GM13976 (cell line): Measurements from ENCODE around the gene VTA1.
"Not testable (repeated sequence)": the region's sequence is repeated elsewhere in the genome, so short reads cannot be mapped to it uniquely, and the experiment has no call there.

Experiments used
- DNase-seq: peaks from one replicate; pipeline ENCODE4 v3.0.0; 2012; ENCODE audit warnings: low spot score
- in situ Hi-C: fragments of 300-500 bp; cut with MboI; formaldehyde crosslinking; loops from one replicate; pipeline ENCODE4 v1.12.0; 2022; ENCODE audit warnings: low sequenced_read_pairs, mixed read lengths, inconsistent platforms; ENCODE audit not compliant: unreplicated experiment
- TF ChIP-seq, protein P1 (sequence below): IDR thresholded peaks from 2 replicates; pipeline ENCODE4 v1.5.1; 2012; ENCODE audit warnings: borderline replicate concordance, mild to moderate bottlenecking; ENCODE audit not compliant: insufficient read depth; ENCODE audit errors: extremely low read depth, missing control alignments, control extremely low read depth

The VTA1 gene

GRCh38 chr6:142213402-142213801 is 66.3 kb downstream of the VTA1 start:
- TF ChIP-seq, protein P1, sequence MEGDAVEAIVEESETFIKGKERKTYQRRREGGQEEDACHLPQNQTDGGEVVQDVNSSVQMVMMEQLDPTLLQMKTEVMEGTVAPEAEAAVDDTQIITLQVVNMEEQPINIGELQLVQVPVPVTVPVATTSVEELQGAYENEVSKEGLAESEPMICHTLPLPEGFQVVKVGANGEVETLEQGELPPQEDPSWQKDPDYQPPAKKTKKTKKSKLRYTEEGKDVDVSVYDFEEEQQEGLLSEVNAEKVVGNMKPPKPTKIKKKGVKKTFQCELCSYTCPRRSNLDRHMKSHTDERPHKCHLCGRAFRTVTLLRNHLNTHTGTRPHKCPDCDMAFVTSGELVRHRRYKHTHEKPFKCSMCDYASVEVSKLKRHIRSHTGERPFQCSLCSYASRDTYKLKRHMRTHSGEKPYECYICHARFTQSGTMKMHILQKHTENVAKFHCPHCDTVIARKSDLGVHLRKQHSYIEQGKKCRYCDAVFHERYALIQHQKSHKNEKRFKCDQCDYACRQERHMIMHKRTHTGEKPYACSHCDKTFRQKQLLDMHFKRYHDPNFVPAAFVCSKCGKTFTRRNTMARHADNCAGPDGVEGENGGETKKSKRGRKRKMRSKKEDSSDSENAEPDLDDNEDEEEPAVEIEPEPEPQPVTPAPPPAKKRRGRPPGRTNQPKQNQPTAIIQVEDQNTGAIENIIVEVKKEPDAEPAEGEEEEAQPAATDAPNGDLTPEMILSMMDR = no peak
- DNase-seq = no peak
- in situ Hi-C loops = no loop called here

- no peak for DNase-seq
- TF ChIP-seq, protein P1 = no peak
- in situ Hi-C loops = no loop called here
Observed at GRCh38 chr6:142218446-142218845, 71.4 kb downstream of the VTA1 start.

- TF ChIP-seq, protein P1 = no peak
- no peak for DNase-seq
- in situ Hi-C loops = no loop called here
Observed at GRCh38 chr6:142222022-142222421, 75.0 kb downstream of the VTA1 start.

- in situ Hi-C loops = no loop called here
- TF ChIP-seq, protein P1 = no peak
- no peak for DNase-seq
Observed at GRCh38 chr6:142223938-142224337, 76.9 kb downstream of the VTA1 start.

GRCh38 chr6:142225115-142225514 is 78.1 kb downstream of the VTA1 start:
- in situ Hi-C loops = no loop called here
- no peak for DNase-seq
- TF ChIP-seq, protein P1 = no peak

- in situ Hi-C loops = no loop called here
- TF ChIP-seq, protein P1 = no peak
- DNase-seq = no peak
Observed at GRCh38 chr6:142225552-142225951, 78.5 kb downstream of the VTA1 start.

DNA sequence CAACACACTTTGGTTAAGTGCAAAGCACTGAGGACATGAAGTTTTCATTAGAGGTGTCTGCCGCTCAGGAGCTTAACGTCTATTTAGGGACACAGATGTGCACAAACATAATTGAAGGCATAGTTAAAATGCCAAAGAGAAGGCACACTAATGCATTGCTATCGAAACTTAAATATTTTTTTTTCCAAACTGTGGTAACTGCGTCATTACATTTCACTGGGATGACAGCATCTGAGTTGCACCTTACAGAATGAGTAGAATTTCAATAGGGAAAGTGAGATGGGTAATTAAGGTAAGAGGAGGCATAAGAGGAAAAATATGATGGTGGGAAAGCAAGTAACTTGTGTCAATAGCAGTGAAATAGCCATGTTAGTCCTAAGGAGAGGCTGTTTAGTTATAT is 79.7 kb downstream of the VTA1 start:
- TF ChIP-seq, protein P1 = no peak
- in situ Hi-C loops = no loop called here
- no peak for DNase-seq

DNA sequence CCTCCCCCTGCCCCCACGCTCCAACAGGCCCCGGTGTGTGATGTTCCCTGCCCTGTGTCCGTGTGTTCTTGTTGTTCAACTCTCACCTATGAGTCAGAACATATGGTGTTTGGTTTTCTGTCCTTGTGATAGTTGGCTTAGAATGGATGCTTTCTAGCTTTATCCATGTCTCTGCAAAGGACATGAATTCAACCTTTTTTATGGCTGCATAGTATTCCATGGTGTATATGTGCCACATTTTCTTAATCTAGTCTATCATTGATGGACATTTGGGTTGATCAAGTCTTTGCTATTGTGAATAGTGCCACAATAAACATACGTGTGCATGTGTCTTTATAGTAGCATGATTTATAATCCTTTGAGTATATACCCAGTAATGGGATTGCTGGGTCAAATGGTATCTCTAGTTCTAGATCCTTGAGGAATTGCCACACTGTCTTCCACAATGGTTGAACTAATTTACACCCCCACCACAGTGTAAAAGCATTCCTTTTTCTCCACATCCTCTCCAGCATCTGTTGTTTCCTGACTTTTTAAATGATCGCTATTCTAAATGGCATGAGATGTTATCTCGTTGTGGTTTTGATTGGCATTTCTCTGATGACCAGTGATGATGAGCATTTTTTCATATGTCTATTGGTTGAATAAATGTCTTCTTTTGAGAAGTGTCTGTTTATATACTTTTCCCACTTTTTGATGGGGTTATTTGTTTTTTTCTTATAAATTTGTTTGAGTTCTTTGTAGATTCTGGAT is 82.6 kb downstream of the VTA1 start:
- DNase-seq, in situ Hi-C loops: not testable (repeated sequence)

GRCh38 chr6:142232206-142233044 is 85.4 kb downstream of the VTA1 start:
- in situ Hi-C loops, DNase-seq: not testable (repeated sequence)
